Erythroblast (primary cell): ENCODE data around the gene OAS2.

Experiments
- GATA1 ChIP-seq: IDR thresholded peaks from 2 replicates; pipeline ENCODE4 v1.6.1; 2011; ENCODE audit warnings: low read depth, mild to moderate bottlenecking, control low read depth, low read length, moderate library complexity
- POLR2A ChIP-seq: IDR thresholded peaks from 2 replicates; pipeline ENCODE4 v1.6.1; 2011; ENCODE audit warnings: mild to moderate bottlenecking, low read length

- TF ChIP-seq GATA1, result no peak
- no peak for TF ChIP-seq POLR2A
Observed at GRCh38 chr12:112963227-112963861, 15.0 kb upstream of the OAS2 start.
